HepG2 (cell line): Measurements from ENCODE around the gene ADAMTS16. TPM values are rescaled to one million over a fixed set of nuclear protein-coding genes. Genes with fewer than 3 reads are reported as not detected.

Experiments
- CBFB ChIP-seq: sonication (generic); formaldehyde crosslinking; IDR thresholded peaks from 2 replicates; pipeline ENCODE4 v1.4.0; 2020; ENCODE audit warnings: missing genetic modification reagents
- CEBPG ChIP-seq: IDR thresholded peaks from 2 replicates; pipeline ENCODE4 v1.6.1; 2016
- FOXK2 ChIP-seq: fragments of 450-650 bp; IDR thresholded peaks from 2 replicates; pipeline ENCODE4 v1.6.1; 2016
- FOXP1 ChIP-seq, 2 experiments: fragments of 450-650 bp in 1 of 2; IDR thresholded peaks; 2 replicates each; pipeline ENCODE4 v1.6.1; 2017 to 2018; ENCODE audit warnings: antibody characterized with exemption in 1 of 2
- GLI4 ChIP-seq: sonication (generic); formaldehyde crosslinking; IDR thresholded peaks from 2 replicates; pipeline ENCODE4 v1.5.1; 2020; ENCODE audit warnings: missing genetic modification reagents, mild to moderate bottlenecking, moderate library complexity, borderline replicate concordance
- HNRNPL ChIP-seq: fragments of 200-400 bp; formaldehyde crosslinking; IDR thresholded peaks from 2 replicates; pipeline ENCODE4 v1.6.1; 2017; ENCODE audit warnings: mild to moderate bottlenecking, low read depth, low read length
- HOXA3 ChIP-seq: sonication (generic); formaldehyde crosslinking; IDR thresholded peaks from 2 replicates; pipeline ENCODE4 v1.5.0; 2020; ENCODE audit warnings: missing genetic modification reagents
- IKZF4 ChIP-seq: sonication (generic); formaldehyde crosslinking; IDR thresholded peaks from 2 replicates; pipeline ENCODE4 v1.5.1; 2020; ENCODE audit warnings: borderline replicate concordance, mild to moderate bottlenecking, low read depth, missing genetic modification reagents; ENCODE audit errors: not compliant biosample characterization
- MYC ChIP-seq: sonication (generic); formaldehyde crosslinking; IDR thresholded peaks from 2 replicates; pipeline ENCODE4 v1.9.0; 2021; ENCODE audit warnings: missing genetic modification reagents, borderline replicate concordance
- NR2C2 ChIP-seq: sonication (generic); formaldehyde crosslinking; IDR thresholded peaks from 2 replicates; pipeline ENCODE4 v1.4.0; 2020; ENCODE audit warnings: missing genetic modification reagents, mild to moderate bottlenecking, moderate library complexity, borderline replicate concordance
- PCBP2 ChIP-seq: fragments of 200-400 bp; formaldehyde crosslinking; optimal IDR thresholded peaks from 2 replicates; pipeline ENCODE3; 2018; ENCODE audit warnings: low read length, low read depth; ENCODE audit not compliant: poor library complexity, severe bottlenecking
- RARA ChIP-seq: IDR thresholded peaks from 2 replicates; pipeline ENCODE4 v1.6.1; 2016; ENCODE audit warnings: missing genetic modification reagents, missing compliant biosample characterization
- RFX5 ChIP-seq: IDR thresholded peaks from 2 replicates; pipeline ENCODE4 v1.6.1; 2011; ENCODE audit warnings: low read depth, low read length, improper control_type of control experiment
- SALL1 ChIP-seq: sonication (generic); formaldehyde crosslinking; IDR thresholded peaks from 2 replicates; pipeline ENCODE4 v1.8.0; 2022; ENCODE audit warnings: mild to moderate bottlenecking, missing genetic modification reagents
- SMYD3 ChIP-seq: sonication (generic); formaldehyde crosslinking; IDR thresholded peaks from 2 replicates; pipeline ENCODE4 v1.8.1; 2023; ENCODE audit warnings: mild to moderate bottlenecking, missing genetic modification reagents
- SUZ12 ChIP-seq: fragments of 150-350 bp; IDR thresholded peaks from 2 replicates; pipeline ENCODE4 v1.6.1; 2014; ENCODE audit warnings: low read depth, low read length
- THAP9 ChIP-seq: sonication (generic); formaldehyde crosslinking; IDR thresholded peaks from 2 replicates; pipeline ENCODE4; 2020; ENCODE audit warnings: missing genetic modification reagents, mild to moderate bottlenecking, borderline replicate concordance
- ZMYM4 ChIP-seq: sonication (generic); formaldehyde crosslinking; IDR thresholded peaks from 2 replicates; pipeline ENCODE4 v1.8.1; 2023; ENCODE audit warnings: mild to moderate bottlenecking, missing genetic modification reagents
- ZNF296 ChIP-seq: sonication (generic); formaldehyde crosslinking; conservative IDR thresholded peaks from 2 replicates; pipeline ENCODE4 v1.5.0; 2020; ENCODE audit warnings: mild to moderate bottlenecking, missing genetic modification reagents
- ZNF382 ChIP-seq: sonication (generic); formaldehyde crosslinking; IDR thresholded peaks from 2 replicates; pipeline ENCODE4 v1.5.0; 2020; ENCODE audit warnings: missing genetic modification reagents, mild to moderate bottlenecking, borderline replicate concordance
- ZNF530 ChIP-seq: sonication (generic); formaldehyde crosslinking; IDR thresholded peaks from 2 replicates; pipeline ENCODE4 v1.5.0; 2020; ENCODE audit warnings: low read depth, mild to moderate bottlenecking, missing genetic modification reagents
- ZNF556 ChIP-seq: sonication (generic); formaldehyde crosslinking; IDR thresholded peaks from 2 replicates; pipeline ENCODE4 v1.4.0; 2020; ENCODE audit warnings: mild to moderate bottlenecking, missing genetic modification reagents, borderline replicate concordance
- ZNF75D ChIP-seq: sonication (generic); formaldehyde crosslinking; IDR thresholded peaks from 2 replicates; pipeline ENCODE4 v1.8.1; 2023; ENCODE audit warnings: missing genetic modification reagents, mild to moderate bottlenecking, borderline replicate concordance
- polyA plus RNA-seq, 8 experiments: library from polyadenylated mRNA; depleted of rRNA in 3 of 8; stranded (reverse) in 7 of 8; unstranded in 1 of 8; fragments of >200 nt; fragmentation: Illumina TruSeq in 4 of 8; extraction: Trizol in 4 of 8; gene quantifications; 2 replicates each; pipeline versions ENCODE4 v1.2.1 to v1.2.3, GENCODE V29; 2011 to 2016; ENCODE audit warnings: low read depth in 4 of 8, missing spikeins in 1 of 8, mixed read lengths in 1 of 8; ENCODE audit not compliant: insufficient read depth in 1 of 8
- total RNA-seq, 5 experiments: library from RNA; depleted of rRNA; stranded (reverse); fragments of >200 nt; fragmentation: Illumina TruSeq; extraction: Trizol; gene quantifications; 2 replicates each; pipeline ENCODE4 v1.2.3, GENCODE V29; 2016; ENCODE audit warnings: low read depth in 1 of 5
- TF ChIP-seq, protein P1 (sequence below): sonication (generic); formaldehyde crosslinking; IDR thresholded peaks from 2 replicates; pipeline ENCODE4 v1.8.1; 2023; ENCODE audit warnings: mild to moderate bottlenecking, moderate library complexity, missing genetic modification reagents

Gene ADAMTS16
- total and polyA plus RNA-seq, 2 of the 13 experiments (the other 11 are each of a cell fraction or from before 2014, with no cell fraction given) = 0.02 to 0.03 TPM

DNA sequence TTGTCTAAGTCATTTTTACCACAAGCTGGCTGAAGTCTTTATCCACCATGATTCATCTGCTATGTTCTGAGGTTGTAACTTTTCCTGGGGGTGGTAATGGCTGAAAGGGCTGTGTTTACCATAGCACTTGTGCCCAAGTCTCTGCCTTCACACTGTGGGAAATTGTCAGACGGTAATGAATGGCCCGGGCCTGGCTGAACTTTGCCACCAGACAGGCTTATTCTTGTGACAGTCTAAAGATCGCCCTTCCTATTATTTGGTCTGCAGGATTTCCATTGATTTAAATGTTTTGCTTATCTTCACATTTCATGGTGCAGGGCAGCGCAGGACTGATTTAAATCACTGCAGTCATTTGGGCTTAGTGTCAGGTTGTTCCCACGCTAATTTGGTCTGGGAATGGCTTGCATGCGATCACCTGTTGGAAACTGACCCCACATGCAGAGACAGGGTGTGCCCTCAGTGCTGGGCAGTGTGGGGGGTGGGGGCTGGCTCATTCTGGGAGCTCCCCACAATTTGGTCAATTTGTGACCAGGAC, 173.0 kb downstream of the ADAMTS16 start (continued):
- TF ChIP-seq RARA (CRISPR knock-in tag) (peak; percentile 59), CEBPG (peak; percentile 10; the same call in 1 of the 2 replicates), MYC (CRISPR knock-in tag) (no peak), ZNF296 (CRISPR knock-in tag) (no peak), SALL1 (CRISPR knock-in tag) (peak; percentile 53; the same call in 1 of the 2 replicates), ZNF556 (CRISPR knock-in tag) (no peak), GLI4 (CRISPR knock-in tag) (no peak), THAP9 (CRISPR knock-in tag) (no peak), CBFB (CRISPR knock-in tag) (no peak), FOXK2 (no peak), HNRNPL (no peak), HOXA3 (peak; percentile 32; the same call in 1 of the 2 replicates), RFX5 (no peak), ZNF530 (no peak), FOXP1 (IDR thresholded peaks at IDR 0.05) (no peak), FOXP1 (CRISPR knock-in tag; IDR thresholded peaks at IDR 0.05) (peak; percentile 46; the same call in 1 of the 2 replicates), ZNF75D (CRISPR knock-in tag) (no peak), IKZF4 (CRISPR knock-in tag) (no peak), NR2C2 (CRISPR knock-in tag) (no peak), ZNF382 (CRISPR knock-in tag) (no peak), SMYD3 (CRISPR knock-in tag) (no peak), SUZ12 (no peak), ZMYM4 (CRISPR knock-in tag) (peak; percentile 38; the same call in 1 of the 2 replicates), PCBP2 (no peak)
- TF ChIP-seq, protein P1, sequence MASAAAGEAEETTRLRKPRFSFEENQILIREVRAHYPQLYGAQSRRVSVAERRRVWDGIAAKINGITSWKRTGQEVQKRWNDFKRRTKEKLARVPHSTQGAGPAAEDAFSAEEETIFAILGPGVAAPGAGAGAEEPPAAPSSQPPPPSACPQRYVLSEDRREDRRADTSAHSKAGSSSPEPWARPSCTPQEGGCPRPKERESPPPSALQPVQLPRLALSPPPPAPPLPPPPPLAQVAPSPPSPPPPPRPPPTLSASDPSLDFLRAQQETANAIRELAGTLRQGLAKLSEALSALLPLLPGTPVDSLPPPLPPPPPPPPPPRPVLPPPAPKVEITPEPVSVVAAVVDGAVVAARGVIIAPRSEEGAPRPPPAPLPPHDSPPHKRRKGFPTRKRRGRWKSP (CRISPR knock-in tag) = no peak
